Neural cell (in vitro differentiated cells): ENCODE data around the gene ERICH6. TPM values are rescaled to one million over a fixed set of nuclear protein-coding genes. Genes with fewer than 3 reads are reported as not detected.

Source experiments
- H2AFZ ChIP-seq: fragments of 200-600, 300-800 bp; sonication (generic), shearing (Covaris generic); 2 replicates; pipeline ENCODE4 v1.6.0; 2014; ENCODE audit warnings: low read depth, mild to moderate bottlenecking, antibody characterized with exemption, low read length, moderate library complexity
- H3F3A ChIP-seq: fragments of 200-600 bp; shearing (Covaris generic); 2 replicates; pipeline ENCODE4 v1.6.1; 2016; ENCODE audit warnings: mild to moderate bottlenecking, moderate library complexity, mixed read lengths, antibody characterized with exemption, low read length; ENCODE audit not compliant: insufficient read depth, poor library complexity, severe bottlenecking
- H3K27ac ChIP-seq: fragments of 200-600, 300-800 bp; sonication (generic), shearing (Covaris generic); 2 replicates; pipeline ENCODE4 v1.5.1; 2014; ENCODE audit warnings: mild to moderate bottlenecking, low read length, moderate library complexity
- H3K27me3 ChIP-seq: fragments of 300-800, 200-600 bp; sonication (generic), shearing (Covaris generic); 2 replicates; pipeline ENCODE4 v1.6.0; 2014; ENCODE audit warnings: mild to moderate bottlenecking, low read depth, low read length, moderate library complexity; ENCODE audit not compliant: insufficient read depth
- H3K36me3 ChIP-seq: fragments of 300-800, 200-600 bp; sonication (generic), shearing (Covaris generic); 2 replicates; pipeline ENCODE4 v1.5.1; 2014; ENCODE audit warnings: mild to moderate bottlenecking, antibody characterized with exemption, low read length, moderate library complexity; ENCODE audit not compliant: insufficient read depth
- H3K4me2 ChIP-seq: fragments of 300-800, 200-600 bp; sonication (generic), shearing (Covaris generic); 2 replicates; pipeline ENCODE4 v1.6.0; 2014; ENCODE audit warnings: mild to moderate bottlenecking, low read length
- H3K4me3 ChIP-seq: fragments of 300-800, 200-600 bp; sonication (generic), shearing (Covaris generic); 2 replicates; pipeline ENCODE4 v1.5.1; 2014; ENCODE audit warnings: mild to moderate bottlenecking, low read length, moderate library complexity
- H3K79me2 ChIP-seq: fragments of 200-600 bp; shearing (Covaris generic); replicated peaks from 2 replicates; pipeline ENCODE4 v1.6.0; 2014; ENCODE audit warnings: mild to moderate bottlenecking, low read length, moderate library complexity; ENCODE audit not compliant: insufficient read depth
- H3K9ac ChIP-seq: fragments of 300-800, 200-600 bp; sonication (generic), shearing (Covaris generic); 2 replicates; pipeline ENCODE4 v1.6.1; 2016; ENCODE audit warnings: mild to moderate bottlenecking, low read length, mixed read lengths
- H3K9me2 ChIP-seq: fragments of 200-600 bp; shearing (Covaris generic); 2 replicates; pipeline ENCODE4 v1.6.1; 2016; ENCODE audit warnings: mild to moderate bottlenecking, low read length, mixed read lengths; ENCODE audit not compliant: insufficient read depth
- H3K9me3 ChIP-seq: fragments of 200-600, 300-800 bp; sonication (generic), shearing (Covaris generic); 2 replicates; pipeline ENCODE4 v1.6.1; 2016; ENCODE audit warnings: mild to moderate bottlenecking, mixed run types, low read length, moderate library complexity, mixed read lengths
- H4K20me1 ChIP-seq: fragments of 200-600 bp; shearing (Covaris generic); 2 replicates; pipeline ENCODE4 v1.6.1; 2016; ENCODE audit warnings: mild to moderate bottlenecking, mixed run types; ENCODE audit not compliant: insufficient read depth
- CTCF ChIP-seq: fragments of 450-650 bp; IDR thresholded peaks from 2 replicates; pipeline ENCODE4 v1.5.1; 2014; ENCODE audit warnings: antibody characterized with exemption, mild to moderate bottlenecking, moderate library complexity; ENCODE audit not compliant: poor library complexity, severe bottlenecking
- EP300 ChIP-seq: fragments of 450-650 bp; conservative IDR thresholded peaks from 2 replicates; pipeline ENCODE4 v1.6.1; 2014; ENCODE audit warnings: antibody characterized with exemption, mild to moderate bottlenecking, moderate library complexity; ENCODE audit not compliant: poor library complexity, severe bottlenecking
- EZH2 ChIP-seq: fragments of 200-600, 300-800 bp; shearing (Covaris generic), sonication (generic); IDR thresholded peaks from 2 replicates; pipeline ENCODE4 v1.6.1; 2014; ENCODE audit warnings: antibody characterized with exemption, low read length, borderline replicate concordance, mild to moderate bottlenecking; ENCODE audit not compliant: insufficient read depth, poor library complexity, severe bottlenecking
- MXI1 ChIP-seq: fragments of 450-650 bp; conservative IDR thresholded peaks from 2 replicates; pipeline ENCODE4 v1.6.1; 2014; ENCODE audit warnings: antibody characterized with exemption, mild to moderate bottlenecking; ENCODE audit not compliant: poor library complexity, severe bottlenecking
- POLR2AphosphoS5 ChIP-seq: IDR thresholded peaks from 2 replicates; pipeline ENCODE4 v1.6.1; 2012
- RAD21 ChIP-seq: fragments of 450-650 bp; conservative IDR thresholded peaks from 2 replicates; pipeline ENCODE4 v1.6.1; 2014; ENCODE audit warnings: antibody characterized with exemption, mild to moderate bottlenecking, moderate library complexity
- REST ChIP-seq: IDR thresholded peaks from 2 replicates; pipeline ENCODE4 v1.6.1; 2012; ENCODE audit warnings: borderline replicate concordance
- SMC3 ChIP-seq: fragments of 450-650 bp; conservative IDR thresholded peaks from 2 replicates; pipeline ENCODE4 v1.6.1; 2014; ENCODE audit warnings: antibody characterized with exemption, mild to moderate bottlenecking, moderate library complexity; ENCODE audit not compliant: poor library complexity
- TAF1 ChIP-seq: IDR thresholded peaks from 2 replicates; pipeline ENCODE4 v1.6.1; 2012; ENCODE audit warnings: low read depth
- polyA plus RNA-seq: library from polyadenylated mRNA; depleted of rRNA; stranded (reverse); fragments of >200 nt; gene quantifications from 2 replicates; pipeline ENCODE4 v1.2.3, GENCODE V29; 2014

Gene ERICH6
- polyA plus RNA-seq, 1 donor from 2014 or later = not detected

GRCh38 chr3:150662410-150663200, 41.1 kb downstream of the ERICH6 start:
- no peaks in the 10 kb centered on the region for H3K79me2 ChIP-seq
- H3F3A ChIP-seq = no peaks in the 10 kb centered on the region
- H3K9ac ChIP-seq = no peak overlapping the region
- H3K27ac ChIP-seq = no peak overlapping the region
- no peaks in the 10 kb centered on the region for H3K9me2 ChIP-seq
- H3K4me3 ChIP-seq = no peak overlapping the region
- H3K36me3 ChIP-seq = no peaks in the 10 kb centered on the region
- H3K27me3 ChIP-seq = no peaks in the 10 kb centered on the region
- no peak for TF ChIP-seq RAD21
- TF ChIP-seq TAF1 = no peak
- TF ChIP-seq EZH2 = no peak
- no peak for TF ChIP-seq CTCF
- TF ChIP-seq SMC3 = no peak
- TF ChIP-seq REST = no peak
- no peak for TF ChIP-seq EP300
- TF ChIP-seq POLR2AphosphoS5 = no peak
- no peak for TF ChIP-seq MXI1
- H2AFZ ChIP-seq = no peak overlapping the region
- no peak overlapping the region for H3K4me2 ChIP-seq
- no peaks in the 10 kb centered on the region for H4K20me1 ChIP-seq
- H3K9me3 ChIP-seq = no peaks in the 10 kb centered on the region

DNA sequence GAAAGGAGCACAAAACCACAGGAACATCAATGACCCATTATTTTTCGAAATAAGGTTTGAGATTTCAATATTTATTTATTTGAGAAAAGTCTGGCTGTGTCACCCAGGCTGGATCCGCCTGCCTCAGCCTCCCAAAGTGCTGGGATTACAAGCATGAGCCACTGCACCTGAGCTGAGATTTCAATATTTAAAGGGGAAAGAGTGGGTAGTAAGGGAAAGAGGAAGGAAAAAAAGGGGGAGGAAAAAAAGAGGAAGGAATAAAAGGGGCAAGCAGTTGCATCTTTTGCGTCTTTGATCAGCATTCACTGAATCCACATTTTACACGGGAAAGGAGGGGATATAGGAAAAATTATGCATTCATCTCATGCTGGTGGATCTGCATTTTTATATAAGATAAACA, 47.4 kb downstream of the ERICH6 start:
- H3K79me2 ChIP-seq = no peaks in the 10 kb centered on the region
- no peaks in the 10 kb centered on the region for H3K9me3 ChIP-seq
- H2AFZ ChIP-seq = no peak overlapping the region
- H3K36me3 ChIP-seq = no peaks in the 10 kb centered on the region
- no peaks in the 10 kb centered on the region for H3K9me2 ChIP-seq
- no peak overlapping the region for H3K4me3 ChIP-seq
- H4K20me1 ChIP-seq = no peaks in the 10 kb centered on the region
- no peak overlapping the region for H3K9ac ChIP-seq
- no peaks in the 10 kb centered on the region for H3K27me3 ChIP-seq
- TF ChIP-seq EP300 (no peak), MXI1 (no peak), EZH2 (no peak), POLR2AphosphoS5 (no peak), TAF1 (no peak), SMC3 (no peak), RAD21 (no peak), REST (no peak), CTCF (no peak)
- no peaks in the 10 kb centered on the region for H3F3A ChIP-seq
- no peak overlapping the region for H3K27ac ChIP-seq
- no peak overlapping the region for H3K4me2 ChIP-seq
